HEK293T (cell line): ENCODE measurements around the gene CTU2.

Experiments
- CTCF ChIA-PET: fragments of 350-600 bp; formaldehyde crosslinking; extraction: SDS; loops from one replicate; lab custom pipeline; 2021; ENCODE audit warnings: antibody characterized with exemption, inconsistent platforms; lab: Yijun Ruan, JAX
- POLR2A ChIA-PET: fragments of 350-600 bp; formaldehyde crosslinking; extraction: SDS; loops from one replicate; lab custom pipeline; 2020; ENCODE audit warnings: antibody characterized with exemption, inconsistent platforms; lab: Yijun Ruan, JAX
- DNase-seq: peaks from one replicate; pipeline ENCODE4 v3.0.0; 2012; ENCODE audit warnings: mixed read lengths; ENCODE audit errors: extremely low spot score
- ARNT ChIP-seq: fragments of 450-650 bp; IDR thresholded peaks from 2 replicates; pipeline ENCODE4 v1.6.1; 2017; ENCODE audit warnings: mild to moderate bottlenecking
- BHLHE40 ChIP-seq: fragments of 450-650 bp; IDR thresholded peaks from 2 replicates; pipeline ENCODE4 v1.6.1; 2016; ENCODE audit warnings: mild to moderate bottlenecking, moderate library complexity, borderline replicate concordance
- CTBP1 ChIP-seq: fragments of 450-650 bp; IDR thresholded peaks from 2 replicates; pipeline ENCODE4 v1.6.1; 2016; ENCODE audit warnings: borderline replicate concordance
- ELF4 ChIP-seq: fragments of 450-650 bp; IDR thresholded peaks from 2 replicates; pipeline ENCODE4 v1.6.1; 2017; ENCODE audit warnings: antibody characterized with exemption
- FOXA1 ChIP-seq: fragments of 450-650 bp; IDR thresholded peaks from 2 replicates; pipeline ENCODE4 v1.6.1; 2016; ENCODE audit warnings: mild to moderate bottlenecking
- FOXK2 ChIP-seq: fragments of 450-650 bp; IDR thresholded peaks from 2 replicates; pipeline ENCODE4 v1.6.1; 2016; ENCODE audit warnings: mild to moderate bottlenecking
- FOXM1 ChIP-seq: fragments of 450-650 bp; IDR thresholded peaks from 2 replicates; pipeline ENCODE4 v1.6.1; 2017; ENCODE audit warnings: mild to moderate bottlenecking, borderline replicate concordance
- HDGF ChIP-seq: fragments of 450-650 bp; IDR thresholded peaks from 2 replicates; pipeline ENCODE4 v1.6.1; 2017; ENCODE audit warnings: antibody characterized with exemption, borderline replicate concordance
- L3MBTL2 ChIP-seq: fragments of 450-650 bp; conservative IDR thresholded peaks from 2 replicates; pipeline ENCODE4 v1.6.1; 2016; ENCODE audit warnings: mild to moderate bottlenecking
- LEF1 ChIP-seq: fragments of 450-650 bp; IDR thresholded peaks from 2 replicates; pipeline ENCODE4 v1.6.1; 2017; ENCODE audit warnings: mild to moderate bottlenecking, borderline replicate concordance
- NFRKB ChIP-seq: fragments of 450-650 bp; IDR thresholded peaks from 2 replicates; pipeline ENCODE4 v1.6.1; 2016; ENCODE audit warnings: mild to moderate bottlenecking, moderate library complexity
- SP1 ChIP-seq: fragments of 450-650 bp; IDR thresholded peaks from 2 replicates; pipeline ENCODE4 v1.6.1; 2017
- SUZ12 ChIP-seq: fragments of 450-650 bp; IDR thresholded peaks from 2 replicates; pipeline ENCODE4 v1.6.1; 2016; ENCODE audit warnings: mild to moderate bottlenecking
- TARDBP ChIP-seq: fragments of 450-650 bp; IDR thresholded peaks from 2 replicates; pipeline ENCODE4 v1.6.1; 2016
- ZNF384 ChIP-seq: fragments of 450-650 bp; IDR thresholded peaks from 2 replicates; pipeline ENCODE4 v1.6.1; 2016
- TF ChIP-seq, protein P1 (sequence below): fragments of 450-650 bp; IDR thresholded peaks from 2 replicates; pipeline ENCODE4 v1.6.1; 2016

Gene CTU2

DNA sequence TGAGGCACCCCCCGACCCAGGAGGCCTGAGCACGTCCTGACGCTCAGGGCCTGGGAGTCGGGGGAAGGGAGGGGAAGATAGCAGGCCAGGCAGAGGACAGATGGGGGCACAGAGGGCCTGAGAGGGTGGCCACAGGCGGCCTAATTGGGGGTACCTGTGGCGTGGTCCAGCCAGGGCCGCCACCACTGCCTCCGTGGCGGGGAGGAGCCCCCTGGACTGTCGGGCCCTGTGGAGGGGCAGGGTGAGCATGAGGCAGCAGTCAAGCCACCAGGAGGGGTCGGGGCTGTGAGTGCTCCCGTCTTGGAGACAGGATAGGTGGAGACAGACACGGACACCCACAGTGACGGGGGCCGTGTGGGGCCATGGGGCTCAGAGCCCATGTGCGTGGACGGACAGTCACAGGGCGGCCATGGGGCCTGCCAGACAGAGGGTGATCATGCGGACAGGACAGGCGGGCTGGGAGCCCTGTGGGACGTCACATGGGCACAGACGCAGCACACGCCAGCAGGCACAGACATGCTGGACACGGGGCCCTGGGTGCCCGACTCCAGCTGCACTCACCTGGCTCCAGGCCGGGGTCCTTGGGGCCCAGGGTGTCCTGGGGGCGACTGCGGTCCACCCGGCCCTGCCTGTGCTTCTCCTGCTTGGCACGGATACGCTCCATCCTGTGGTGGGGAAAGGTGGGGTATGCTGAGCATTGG is 18.7 kb downstream of the CTU2 start:
- DNase-seq = no peak
- TF ChIP-seq SUZ12 (no peak), FOXM1 (no peak), FOXA1 (no peak), HDGF (no peak)
- POLR2A ChIA-PET = no interaction called here
- CTCF ChIA-PET = no interaction called here

DNA sequence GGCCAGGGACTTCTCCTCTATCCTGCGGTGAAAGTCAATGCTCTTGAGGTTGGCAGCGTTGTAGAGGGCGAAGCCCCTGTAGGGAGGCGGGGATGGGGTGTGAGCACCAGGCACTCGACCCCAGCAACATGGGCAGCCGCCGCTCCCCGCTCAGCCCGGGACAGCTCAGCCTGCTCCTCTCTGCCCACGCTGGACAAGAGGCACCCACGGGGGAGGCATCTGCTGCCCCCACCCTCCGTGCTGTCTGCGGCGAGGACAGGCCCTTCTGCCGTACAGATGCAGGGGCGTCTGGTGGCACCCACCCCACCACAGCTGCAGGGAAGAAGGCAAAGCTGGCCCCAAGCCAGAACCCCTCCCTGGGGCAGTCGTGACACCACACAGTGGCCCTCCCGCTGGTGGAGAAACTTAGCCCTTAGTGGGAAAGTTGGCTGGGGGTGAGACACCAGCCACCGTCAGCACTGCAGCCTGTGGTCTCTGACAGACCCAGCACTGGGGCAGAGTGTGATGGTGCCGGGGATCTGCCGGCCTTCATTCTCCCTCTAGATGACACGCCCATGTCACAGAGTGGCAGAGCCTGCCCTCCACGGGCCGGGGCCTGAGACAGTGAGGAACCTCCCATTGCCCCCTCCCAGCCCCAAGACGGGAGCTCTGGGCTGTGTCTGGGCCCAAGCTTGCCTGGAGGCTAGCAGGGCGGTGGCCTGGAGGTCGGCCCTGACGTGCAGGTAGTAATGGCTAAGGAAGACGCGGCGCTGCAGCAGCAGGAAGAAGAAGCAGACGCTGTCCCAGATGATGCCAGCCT is 19.5 kb downstream of the CTU2 start:
- ChIA-PET POLR2A (no interaction called here), CTCF (no interaction called here)
- no peak for DNase-seq
- no peak for TF ChIP-seq ZNF384
- no peak for TF ChIP-seq FOXK2
- TF ChIP-seq BHLHE40 = no peak
- TF ChIP-seq TARDBP = no peak
- no peak for TF ChIP-seq FOXA1

DNA sequence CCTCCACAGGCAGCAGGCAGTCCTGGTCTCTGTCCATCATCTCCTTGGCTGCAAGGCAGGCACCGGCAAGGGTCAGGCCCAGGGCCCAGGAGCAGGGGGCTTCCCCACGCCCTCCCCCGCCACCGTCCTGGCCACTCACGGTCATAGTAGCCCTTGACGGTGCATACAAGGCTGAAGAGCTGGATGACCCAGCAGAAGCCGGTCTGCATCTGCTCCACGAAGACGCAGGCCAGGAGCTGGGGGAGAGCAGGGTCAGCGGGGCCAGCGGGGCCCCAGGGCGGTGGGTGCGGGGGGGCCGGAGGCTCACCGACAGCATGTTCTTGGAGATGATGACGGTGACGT is 20.1 kb downstream of the CTU2 start:
- TF ChIP-seq HDGF (no peak), ELF4 (no peak), FOXA1 (no peak), BHLHE40 (no peak), SUZ12 (no peak), LEF1 (no peak), CTBP1 (no peak), NFRKB (no peak), FOXK2 (no peak), SP1 (no peak), L3MBTL2 (no peak), FOXM1 (no peak), TARDBP (no peak), ZNF384 (no peak), ARNT (no peak)
- TF ChIP-seq, protein P1, sequence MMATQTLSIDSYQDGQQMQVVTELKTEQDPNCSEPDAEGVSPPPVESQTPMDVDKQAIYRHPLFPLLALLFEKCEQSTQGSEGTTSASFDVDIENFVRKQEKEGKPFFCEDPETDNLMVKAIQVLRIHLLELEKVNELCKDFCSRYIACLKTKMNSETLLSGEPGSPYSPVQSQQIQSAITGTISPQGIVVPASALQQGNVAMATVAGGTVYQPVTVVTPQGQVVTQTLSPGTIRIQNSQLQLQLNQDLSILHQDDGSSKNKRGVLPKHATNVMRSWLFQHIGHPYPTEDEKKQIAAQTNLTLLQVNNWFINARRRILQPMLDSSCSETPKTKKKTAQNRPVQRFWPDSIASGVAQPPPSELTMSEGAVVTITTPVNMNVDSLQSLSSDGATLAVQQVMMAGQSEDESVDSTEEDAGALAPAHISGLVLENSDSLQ = no peak
- no peak for DNase-seq
- ChIA-PET CTCF (no interaction called here), POLR2A (no interaction called here)

DNA sequence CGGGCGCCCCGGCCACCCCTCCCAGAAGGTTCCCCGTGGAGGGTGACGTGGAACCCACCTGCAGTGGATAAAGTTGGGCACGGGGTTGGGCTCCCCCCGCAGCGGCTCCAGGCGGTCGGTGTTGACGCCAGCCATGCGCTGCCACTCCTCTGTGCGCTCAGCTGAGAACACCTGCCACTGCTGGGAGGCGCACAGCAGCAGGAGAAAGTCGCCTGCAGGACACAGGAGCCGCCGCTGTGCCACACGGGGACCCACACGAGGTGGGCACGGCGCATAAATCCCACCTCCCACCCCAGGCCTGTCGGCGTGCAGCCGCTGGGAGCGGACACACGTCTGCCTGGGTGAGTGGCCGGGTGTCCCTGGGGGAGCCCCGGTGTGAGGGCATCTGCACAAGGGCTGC is 20.7 kb downstream of the CTU2 start:
- CTCF ChIA-PET = interaction anchor here (0.8 kb wide), 1 partner anchor 11 kb away, joined by 3 read pairs; no protein-coding TSS in a partner anchor
- POLR2A ChIA-PET = no interaction called here
- DNase-seq = no peak
- TF ChIP-seq SP1 (no peak), HDGF (no peak), NFRKB (no peak), TARDBP (no peak), L3MBTL2 (no peak), CTBP1 (no peak), FOXK2 (no peak), LEF1 (no peak)
- TF ChIP-seq, protein P1 = no peak

DNA sequence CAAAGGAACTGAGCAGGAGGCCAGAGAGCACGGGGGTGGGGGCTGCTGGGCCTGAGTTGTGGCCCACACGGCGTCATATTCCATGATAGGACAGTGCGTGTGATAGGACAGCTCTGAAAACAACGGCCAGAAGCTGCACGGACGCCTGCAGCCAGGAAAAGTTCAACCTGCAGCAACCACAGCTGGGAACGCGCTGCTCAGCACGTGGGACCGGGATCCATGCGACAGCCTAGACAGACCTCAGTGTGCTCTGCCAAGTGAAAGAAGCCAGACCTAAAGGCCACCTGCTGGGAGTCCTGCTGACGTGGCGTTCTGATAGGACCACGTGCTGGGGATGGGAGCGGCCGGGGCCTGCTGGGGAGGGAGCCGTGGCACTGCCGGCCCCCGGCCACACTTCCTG is 21.6 kb downstream of the CTU2 start:
- peak; percentile 39 for DNase-seq
- TF ChIP-seq TARDBP = no peak
- no peak for TF ChIP-seq FOXM1
- no peak for TF ChIP-seq FOXA1
- no peak for TF ChIP-seq FOXK2
- TF ChIP-seq L3MBTL2 = peak; percentile 42
- no peak for TF ChIP-seq CTBP1
- TF ChIP-seq LEF1 = no peak
- TF ChIP-seq ARNT = no peak
- TF ChIP-seq NFRKB = no peak
- TF ChIP-seq, protein P1 = peak; percentile 45; the same call in 1 of the 2 replicates
- CTCF ChIA-PET = interaction anchor here (0.8 kb wide), 1 partner anchor 10 kb away, joined by 3 read pairs; no protein-coding TSS in a partner anchor
- POLR2A ChIA-PET = no interaction called here
